Measurements from ENCODE around the gene SECTM1.
A peak's percentile ranks its signal among the peaks of the same experiment; 100 is the strongest.
"Not testable (repeated sequence)": the region's sequence is repeated elsewhere in the genome, so short reads cannot be mapped to it uniquely, and the experiment has no call there.

SECTM1 gene

GRCh38 chr17:82367724-82368524 is 34.4 kb upstream of the SECTM1 start:
- peak; percentile 36 for DNase-seq

GRCh38 chr17:82366749-82367148 is 33.2 kb upstream of the SECTM1 start:
- peak; percentile 75 for DNase-seq

- no peak for DNase-seq
Observed at GRCh38 chr17:82365606-82366295, 32.2 kb upstream of the SECTM1 start.

GRCh38 chr17:82361885-82362633 is 28.5 kb upstream of the SECTM1 start:
- no peak for DNase-seq

- not testable (repeated sequence) for DNase-seq
Observed at GRCh38 chr17:82359451-82360074, 26.0 kb upstream of the SECTM1 start.

GRCh38 chr17:82358465-82359350 is 25.1 kb upstream of the SECTM1 start, which contains the start of gene TEX19:
Gene TEX19 (plus strand): TSS chr17:82359247. CDS start chr17:82362151, 2,904 bp downstream.
- peak; percentile 63 for DNase-seq

- DNase-seq, result no peak
Observed at GRCh38 chr17:82357394-82357793, 23.8 kb upstream of the SECTM1 start.

GRCh38 chr17:82356845-82357355 is 23.3 kb upstream of the SECTM1 start:
- no peak for DNase-seq

- no peak for DNase-seq
Observed at GRCh38 chr17:82355770-82356427, 22.3 kb upstream of the SECTM1 start.

GRCh38 chr17:82354804-82355308 is 21.3 kb upstream of the SECTM1 start:
- DNase-seq, result no peak

- no peak for DNase-seq
Observed at GRCh38 chr17:82353484-82353883, 19.9 kb upstream of the SECTM1 start.

- DNase-seq, result peak; percentile 83
Observed at GRCh38 chr17:82351713-82352488, 18.3 kb upstream of the SECTM1 start.

GRCh38 chr17:82351254-82351712 is 17.7 kb upstream of the SECTM1 start:
- no peak for DNase-seq

- no peak for DNase-seq
Observed at GRCh38 chr17:82350182-82351030, 16.8 kb upstream of the SECTM1 start.

- no peak for DNase-seq
Observed at GRCh38 chr17:82349287-82349701, 15.7 kb upstream of the SECTM1 start.

- no peak for DNase-seq
Observed at GRCh38 chr17:82348866-82349265, 15.3 kb upstream of the SECTM1 start.

GRCh38 chr17:82348434-82348833 is 14.9 kb upstream of the SECTM1 start:
- DNase-seq, result no peak

GRCh38 chr17:82347994-82348393 is 14.4 kb upstream of the SECTM1 start:
- DNase-seq, result not testable (repeated sequence)
